K562 (cell line): ENCODE data around the gene TXNL1. TPM values are rescaled to one million over a fixed set of nuclear protein-coding genes. Genes with fewer than 3 reads are reported as not detected.

Source experiments
- CREBBP ChIP-seq: IDR thresholded peaks from one replicate; pipeline ENCODE4 v1.6.1; 2012; ENCODE audit warnings: low read depth, mild to moderate bottlenecking, control low read depth, inconsistent platforms, low read length
- FIP1L1 ChIP-seq: fragments of 200-400 bp; formaldehyde crosslinking; IDR thresholded peaks from 2 replicates; pipeline ENCODE4 v1.6.1; 2018; ENCODE audit warnings: mild to moderate bottlenecking, low read depth, low read length; ENCODE audit not compliant: poor library complexity, severe bottlenecking
- NEUROD1 ChIP-seq: fragments of 150-350 bp; IDR thresholded peaks from 2 replicates; pipeline ENCODE4 v1.6.1; 2014; ENCODE audit warnings: borderline replicate concordance, low read length, low read depth; ENCODE audit not compliant: partially characterized antibody
- NFYB ChIP-seq: IDR thresholded peaks from 2 replicates; pipeline ENCODE4 v1.6.1; 2011; ENCODE audit warnings: mild to moderate bottlenecking, moderate library complexity; ENCODE audit not compliant: insufficient read length; ENCODE audit errors: extremely low read depth
- polyA plus RNA-seq, 8 experiments: library from polyadenylated mRNA; depleted of rRNA in 4 of 8; stranded (reverse) in 5 of 8; unstranded in 3 of 8; fragments of >200 nt; fragmentation: Nextera tagmentation in 2 of 8; fragmentation: Illumina TruSeq in 1 of 8; extraction: Ambion mirVana in 2 of 8; extraction: Trizol in 1 of 8; gene quantifications; 2 replicates each; pipeline versions ENCODE4 v1.2.1 to v1.2.3, GENCODE V29; 2011 to 2014; ENCODE audit warnings: inconsistent platforms in 1 of 8, missing spikeins in 1 of 8
- total RNA-seq, 7 experiments: library from RNA; depleted of rRNA in 6 of 7; stranded (reverse); fragments of >200 nt in 6 of 7; fragmentation: Illumina TruSeq in 2 of 7; extraction: Trizol in 2 of 7; gene quantifications; 2 replicates each; pipeline versions ENCODE4 v1.2.1 to v1.2.3, GENCODE V29; 2011 to 2021; ENCODE audit warnings: low replicate concordance in 1 of 7
- TF ChIP-seq, protein P1 (sequence below), 2 experiments: fragments of 150-350 bp in 1 of 2; IDR thresholded peaks; 2 replicates each; pipeline ENCODE4 v1.6.1; 2012 to 2016; ENCODE audit warnings: low read depth in 2 of 2, low read length in 2 of 2, mild to moderate bottlenecking in 1 of 2, moderate library complexity in 1 of 2
- TF ChIP-seq, protein P2 (sequence below): sonication (generic); formaldehyde crosslinking; IDR thresholded peaks from 2 replicates; pipeline ENCODE4 v1.8.0; 2022; ENCODE audit warnings: mild to moderate bottlenecking, missing genetic modification reagents
- TF ChIP-seq, protein P3 (sequence below): sonication (generic); formaldehyde crosslinking; IDR thresholded peaks from 2 replicates; pipeline ENCODE4 v1.8.0; 2022; ENCODE audit warnings: mild to moderate bottlenecking, missing genetic modification reagents

The TXNL1 gene
- total and polyA plus RNA-seq, 9 of the 15 experiments (the other 6 are each of a cell fraction or from before 2014, with no cell fraction given) = 45.4 to 103 (median 65.7) TPM

DNA sequence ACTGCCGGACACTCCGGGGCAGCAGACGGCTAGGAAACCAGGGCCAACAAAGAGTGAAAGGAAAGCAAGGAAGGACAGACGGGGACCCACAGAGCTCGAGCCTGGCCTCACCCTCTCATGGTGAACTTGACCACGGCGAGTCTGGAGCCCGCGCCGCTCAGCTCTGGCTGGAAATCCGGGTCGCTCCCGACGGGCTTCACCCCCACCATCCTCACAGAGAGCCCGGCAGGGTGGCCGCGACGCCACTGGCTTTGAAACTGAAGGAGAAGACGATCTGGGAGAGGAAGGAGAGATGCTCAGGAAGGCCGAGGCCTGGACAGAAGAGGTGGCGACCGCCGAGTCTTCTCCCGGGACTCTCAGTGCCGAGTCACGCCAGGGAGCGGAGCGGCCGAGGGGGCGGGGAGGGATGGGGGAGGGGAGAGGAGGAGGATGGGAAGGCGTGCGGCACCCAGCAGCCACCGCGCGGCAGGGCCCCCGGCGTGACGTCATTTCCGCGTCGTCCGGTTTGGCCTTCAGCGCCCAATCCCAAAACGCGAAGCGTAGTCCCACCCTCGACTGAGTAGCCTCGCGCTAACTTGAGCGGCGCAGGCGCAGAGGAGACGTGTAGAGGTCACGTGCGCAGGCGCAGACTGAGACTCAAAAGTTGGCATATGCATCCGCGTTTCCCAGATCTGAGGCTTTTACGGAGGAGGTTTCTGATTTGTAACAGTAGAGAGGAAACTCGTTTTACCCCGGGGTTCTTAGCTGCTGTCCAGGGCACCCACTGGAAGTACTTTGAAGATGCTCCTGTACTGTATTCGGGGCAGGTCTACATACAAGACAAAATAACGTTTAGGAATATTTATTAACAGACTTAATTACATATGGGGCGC is at the start of gene TXNL1 (continued):
- TF ChIP-seq, protein P1, sequence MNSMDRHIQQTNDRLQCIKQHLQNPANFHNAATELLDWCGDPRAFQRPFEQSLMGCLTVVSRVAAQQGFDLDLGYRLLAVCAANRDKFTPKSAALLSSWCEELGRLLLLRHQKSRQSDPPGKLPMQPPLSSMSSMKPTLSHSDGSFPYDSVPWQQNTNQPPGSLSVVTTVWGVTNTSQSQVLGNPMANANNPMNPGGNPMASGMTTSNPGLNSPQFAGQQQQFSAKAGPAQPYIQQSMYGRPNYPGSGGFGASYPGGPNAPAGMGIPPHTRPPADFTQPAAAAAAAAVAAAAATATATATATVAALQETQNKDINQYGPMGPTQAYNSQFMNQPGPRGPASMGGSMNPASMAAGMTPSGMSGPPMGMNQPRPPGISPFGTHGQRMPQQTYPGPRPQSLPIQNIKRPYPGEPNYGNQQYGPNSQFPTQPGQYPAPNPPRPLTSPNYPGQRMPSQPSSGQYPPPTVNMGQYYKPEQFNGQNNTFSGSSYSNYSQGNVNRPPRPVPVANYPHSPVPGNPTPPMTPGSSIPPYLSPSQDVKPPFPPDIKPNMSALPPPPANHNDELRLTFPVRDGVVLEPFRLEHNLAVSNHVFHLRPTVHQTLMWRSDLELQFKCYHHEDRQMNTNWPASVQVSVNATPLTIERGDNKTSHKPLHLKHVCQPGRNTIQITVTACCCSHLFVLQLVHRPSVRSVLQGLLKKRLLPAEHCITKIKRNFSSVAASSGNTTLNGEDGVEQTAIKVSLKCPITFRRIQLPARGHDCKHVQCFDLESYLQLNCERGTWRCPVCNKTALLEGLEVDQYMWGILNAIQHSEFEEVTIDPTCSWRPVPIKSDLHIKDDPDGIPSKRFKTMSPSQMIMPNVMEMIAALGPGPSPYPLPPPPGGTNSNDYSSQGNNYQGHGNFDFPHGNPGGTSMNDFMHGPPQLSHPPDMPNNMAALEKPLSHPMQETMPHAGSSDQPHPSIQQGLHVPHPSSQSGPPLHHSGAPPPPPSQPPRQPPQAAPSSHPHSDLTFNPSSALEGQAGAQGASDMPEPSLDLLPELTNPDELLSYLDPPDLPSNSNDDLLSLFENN (IDR thresholded peaks at IDR 0.05; ENCODE audit: low read depth in 2 of 2, low read length in 2 of 2) = no peak
- TF ChIP-seq, protein P2, sequence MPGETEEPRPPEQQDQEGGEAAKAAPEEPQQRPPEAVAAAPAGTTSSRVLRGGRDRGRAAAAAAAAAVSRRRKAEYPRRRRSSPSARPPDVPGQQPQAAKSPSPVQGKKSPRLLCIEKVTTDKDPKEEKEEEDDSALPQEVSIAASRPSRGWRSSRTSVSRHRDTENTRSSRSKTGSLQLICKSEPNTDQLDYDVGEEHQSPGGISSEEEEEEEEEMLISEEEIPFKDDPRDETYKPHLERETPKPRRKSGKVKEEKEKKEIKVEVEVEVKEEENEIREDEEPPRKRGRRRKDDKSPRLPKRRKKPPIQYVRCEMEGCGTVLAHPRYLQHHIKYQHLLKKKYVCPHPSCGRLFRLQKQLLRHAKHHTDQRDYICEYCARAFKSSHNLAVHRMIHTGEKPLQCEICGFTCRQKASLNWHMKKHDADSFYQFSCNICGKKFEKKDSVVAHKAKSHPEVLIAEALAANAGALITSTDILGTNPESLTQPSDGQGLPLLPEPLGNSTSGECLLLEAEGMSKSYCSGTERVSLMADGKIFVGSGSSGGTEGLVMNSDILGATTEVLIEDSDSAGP (CRISPR knock-in tag) = no peak
- TF ChIP-seq CREBBP (no peak), NFYB (peak; percentile 16), NEUROD1 (peak; percentile 65), FIP1L1 (peak; percentile 55)
- TF ChIP-seq, protein P3, sequence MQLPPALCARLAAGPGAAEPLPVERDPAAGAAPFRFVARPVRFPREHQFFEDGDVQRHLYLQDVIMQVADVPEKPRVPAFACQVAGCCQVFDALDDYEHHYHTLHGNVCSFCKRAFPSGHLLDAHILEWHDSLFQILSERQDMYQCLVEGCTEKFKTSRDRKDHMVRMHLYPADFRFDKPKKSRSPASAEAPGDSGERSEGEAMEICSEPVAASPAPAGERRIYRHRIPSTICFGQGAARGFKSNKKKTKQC (CRISPR knock-in tag) = no peak
